ENCODE measurements around the gene CENPB. TPM values are rescaled to one million over a fixed set of nuclear protein-coding genes. Genes with fewer than 3 reads are reported as not detected.

The CENPB gene
- total and polyA plus RNA-seq, 4 donors, result 35.9 to 113 (median 79.4) TPM

DNA sequence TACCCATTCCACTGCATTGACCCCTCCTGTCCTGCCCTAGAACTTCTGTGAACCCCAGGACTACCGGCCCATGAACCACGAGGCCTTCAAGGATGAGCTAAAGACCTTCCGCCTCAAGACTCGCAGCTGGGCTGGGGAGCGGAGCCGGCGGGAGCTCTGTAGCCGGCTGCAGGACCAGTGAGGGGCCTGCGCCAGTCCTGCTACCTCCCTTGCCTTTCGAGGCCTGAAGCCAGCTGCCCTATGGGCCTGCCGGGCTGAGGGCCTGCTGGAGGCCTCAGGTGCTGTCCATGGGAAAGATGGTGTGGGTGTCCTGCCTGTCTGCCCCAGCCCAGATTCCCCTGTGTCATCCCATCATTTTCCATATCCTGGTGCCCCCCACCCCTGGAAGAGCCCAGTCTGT is 18.2 kb upstream of the CENPB start:
- 91 to 92% methylated on average over 11 of the region's 11 CpGs for WGBS, 2 donors
- Histone ChIP-seq H3K36me3 (ENCODE audit: control insufficient read depth in 4 of 4, insufficient read depth in 4 of 4, low read length in 4 of 4) (peaks cover 0 to 48% (median 34%) of the 10 kb centered on the region in 4 donors), H3K4me3 (no peak overlapping the region), H3K27me3 (ENCODE audit: control insufficient read depth in 3 of 3, insufficient read depth in 3 of 3, low read length in 2 of 3) (no peaks in the 10 kb centered on the region), H3K27ac (ENCODE audit: low read depth in 1 of 2, low read length in 1 of 2) (peak overlapping the region in 1 of 2 donors; percentile 76), H3K9me3 (ENCODE audit: control insufficient read depth in 4 of 4, insufficient read depth in 3 of 4, low read length in 3 of 4) (no peaks in the 10 kb centered on the region), H3K9ac (ENCODE audit: insufficient read depth in 1 of 2, low read length in 2 of 2) (no peak overlapping the region), H3K4me1 (ENCODE audit: control insufficient read depth in 5 of 5, insufficient read depth in 5 of 5, low read length in 5 of 5) (peaks cover 4 to 43% (median 25%) of the 10 kb centered on the region in 5 donors)
- TF ChIP-seq, protein P1, sequence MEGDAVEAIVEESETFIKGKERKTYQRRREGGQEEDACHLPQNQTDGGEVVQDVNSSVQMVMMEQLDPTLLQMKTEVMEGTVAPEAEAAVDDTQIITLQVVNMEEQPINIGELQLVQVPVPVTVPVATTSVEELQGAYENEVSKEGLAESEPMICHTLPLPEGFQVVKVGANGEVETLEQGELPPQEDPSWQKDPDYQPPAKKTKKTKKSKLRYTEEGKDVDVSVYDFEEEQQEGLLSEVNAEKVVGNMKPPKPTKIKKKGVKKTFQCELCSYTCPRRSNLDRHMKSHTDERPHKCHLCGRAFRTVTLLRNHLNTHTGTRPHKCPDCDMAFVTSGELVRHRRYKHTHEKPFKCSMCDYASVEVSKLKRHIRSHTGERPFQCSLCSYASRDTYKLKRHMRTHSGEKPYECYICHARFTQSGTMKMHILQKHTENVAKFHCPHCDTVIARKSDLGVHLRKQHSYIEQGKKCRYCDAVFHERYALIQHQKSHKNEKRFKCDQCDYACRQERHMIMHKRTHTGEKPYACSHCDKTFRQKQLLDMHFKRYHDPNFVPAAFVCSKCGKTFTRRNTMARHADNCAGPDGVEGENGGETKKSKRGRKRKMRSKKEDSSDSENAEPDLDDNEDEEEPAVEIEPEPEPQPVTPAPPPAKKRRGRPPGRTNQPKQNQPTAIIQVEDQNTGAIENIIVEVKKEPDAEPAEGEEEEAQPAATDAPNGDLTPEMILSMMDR (IDR thresholded peaks at IDR 0.05; ENCODE audit: control extremely low read depth, extremely low read depth), result no peak
- ATAC-seq (ENCODE audit: insufficient read depth, low FRiP score) (no peak), DNase-seq (no peak)

DNA sequence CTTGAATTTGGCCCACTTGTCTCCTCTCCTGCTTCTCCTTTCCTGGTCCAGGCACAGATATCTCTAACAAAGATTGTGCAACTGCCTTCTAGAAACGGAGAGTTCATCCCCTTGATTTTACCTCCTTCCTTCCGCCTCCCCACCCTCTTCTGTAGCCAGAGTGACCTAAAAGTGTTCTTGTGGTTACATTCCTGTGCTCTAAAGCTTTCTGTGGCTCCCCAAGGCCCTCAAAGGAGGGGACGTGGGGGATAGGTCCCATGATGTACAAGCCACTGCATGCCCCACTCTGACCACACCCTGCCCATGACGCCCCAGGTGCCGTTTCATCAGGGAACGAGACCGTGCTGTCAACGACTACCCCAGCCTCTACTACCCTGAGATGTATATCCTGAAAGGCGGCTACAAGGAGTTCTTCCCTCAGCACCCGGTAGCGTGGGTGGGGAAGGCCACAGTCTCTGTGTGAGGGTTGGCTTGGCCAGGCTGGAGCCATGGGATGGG is 17.8 kb upstream of the CENPB start:
- peaks cover 0 to 51% (median 35%) of the 10 kb centered on the region in 4 donors for H3K36me3 ChIP-seq (ENCODE audit: control insufficient read depth in 4 of 4, insufficient read depth in 4 of 4, low read length in 4 of 4)

DNA sequence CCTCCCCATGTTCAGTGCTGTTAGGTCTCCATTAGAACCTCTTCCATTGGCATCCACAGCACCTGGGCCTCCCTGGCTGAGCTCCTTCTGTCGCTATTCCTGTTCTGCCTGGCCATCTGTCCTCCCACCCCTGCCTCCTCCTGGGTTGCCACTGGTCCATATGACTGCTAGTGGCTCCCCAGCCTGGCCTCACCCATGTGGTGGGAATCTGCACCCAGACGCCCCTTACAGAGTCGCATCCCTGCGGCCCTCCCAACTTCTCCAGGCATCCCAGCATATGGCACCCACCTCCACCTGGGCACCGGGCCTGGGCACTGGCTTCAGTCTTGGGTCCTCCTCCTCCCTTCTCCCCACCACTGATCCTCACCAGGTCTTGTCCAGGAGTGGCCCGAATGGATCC is 17.3 kb upstream of the CENPB start:
- DNase-seq, result no peak
- 79 to 86% methylated on average over 6 of the region's 6 CpGs for WGBS, 2 donors
- TF ChIP-seq, protein P1 (IDR thresholded peaks at IDR 0.05; ENCODE audit: control extremely low read depth, extremely low read depth), result no peak
- Histone ChIP-seq H3K9ac (ENCODE audit: insufficient read depth in 1 of 2, low read length in 2 of 2) (no peak overlapping the region), H3K27me3 (ENCODE audit: control insufficient read depth in 3 of 3, insufficient read depth in 3 of 3, low read length in 2 of 3) (no peaks in the 10 kb centered on the region), H3K4me3 (no peak overlapping the region), H3K4me1 (ENCODE audit: control insufficient read depth in 5 of 5, insufficient read depth in 5 of 5, low read length in 5 of 5) (peaks cover 4 to 51% (median 26%) of the 10 kb centered on the region in 5 donors), H3K36me3 (ENCODE audit: control insufficient read depth in 4 of 4, insufficient read depth in 4 of 4, low read length in 4 of 4) (peaks cover 0 to 52% (median 35%) of the 10 kb centered on the region in 4 donors), H3K27ac (ENCODE audit: low read depth in 1 of 2, low read length in 1 of 2) (peak overlapping the region in 1 of 2 donors; percentile 33), H3K9me3 (ENCODE audit: control insufficient read depth in 4 of 4, insufficient read depth in 3 of 4, low read length in 3 of 4) (no peaks in the 10 kb centered on the region)
- no peak for ATAC-seq (ENCODE audit: insufficient read depth, low FRiP score)

More for the DNA sequence above, 17.8 kb upstream of the CENPB start:
- Histone ChIP-seq H3K4me3 (no peak overlapping the region), H3K27me3 (ENCODE audit: control insufficient read depth in 3 of 3, insufficient read depth in 3 of 3, low read length in 2 of 3) (no peaks in the 10 kb centered on the region), H3K9ac (ENCODE audit: insufficient read depth in 1 of 2, low read length in 2 of 2) (no peak overlapping the region), H3K9me3 (ENCODE audit: control insufficient read depth in 4 of 4, insufficient read depth in 3 of 4, low read length in 3 of 4) (no peaks in the 10 kb centered on the region), H3K27ac (ENCODE audit: low read depth in 1 of 2, low read length in 1 of 2) (peak overlapping the region in 1 of 2 donors; percentile 76), H3K4me1 (ENCODE audit: control insufficient read depth in 5 of 5, insufficient read depth in 5 of 5, low read length in 5 of 5) (peaks cover 4 to 46% (median 25%) of the 10 kb centered on the region in 5 donors)
- DNase-seq (no peak), ATAC-seq (ENCODE audit: insufficient read depth, low FRiP score) (no peak)
- 60 to 61% methylated on average over 11 of the region's 11 CpGs for WGBS, 2 donors
- TF ChIP-seq, protein P1 (IDR thresholded peaks at IDR 0.05; ENCODE audit: control extremely low read depth, extremely low read depth), result no peak

DNA sequence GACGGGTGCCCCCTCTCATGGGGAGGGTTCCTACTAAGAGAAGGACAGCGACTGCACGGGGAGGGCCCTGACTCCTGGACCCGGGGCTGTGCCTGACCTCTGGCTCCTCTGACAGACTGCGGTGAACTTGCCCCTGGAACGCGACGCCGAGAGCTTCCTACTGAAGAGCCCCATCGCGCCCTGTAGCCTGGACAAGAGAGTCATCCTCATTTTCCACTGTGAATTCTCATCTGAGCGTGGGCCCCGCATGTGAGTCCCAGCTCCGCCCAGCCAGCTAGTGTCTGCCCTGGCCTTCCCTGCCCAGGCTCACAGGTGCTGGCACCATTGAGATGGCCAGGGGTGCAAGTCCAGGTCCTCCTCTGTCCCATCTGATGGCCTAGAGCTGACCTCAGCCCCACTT is 16.7 kb upstream of the CENPB start:
- H3K4me3 ChIP-seq, result no peak overlapping the region
- H3K36me3 ChIP-seq (ENCODE audit: control insufficient read depth in 4 of 4, insufficient read depth in 4 of 4, low read length in 4 of 4), result peaks cover 0 to 55% (median 35%) of the 10 kb centered on the region in 4 donors
- peak overlapping the region in 1 of 2 donors; percentile 33 for H3K27ac ChIP-seq (ENCODE audit: low read depth in 1 of 2, low read length in 1 of 2)
- DNase-seq (no peak), ATAC-seq (ENCODE audit: insufficient read depth, low FRiP score) (no peak)
- H3K9ac ChIP-seq (ENCODE audit: insufficient read depth in 1 of 2, low read length in 2 of 2), result no peak overlapping the region
- H3K9me3 ChIP-seq (ENCODE audit: control insufficient read depth in 4 of 4, insufficient read depth in 3 of 4, low read length in 3 of 4), result no peaks in the 10 kb centered on the region
- TF ChIP-seq, protein P1 (IDR thresholded peaks at IDR 0.05; ENCODE audit: control extremely low read depth, extremely low read depth), result no peak
- H3K4me1 ChIP-seq (ENCODE audit: control insufficient read depth in 5 of 5, insufficient read depth in 5 of 5, low read length in 5 of 5), result peaks cover 4 to 55% (median 26%) of the 10 kb centered on the region in 5 donors
- no peaks in the 10 kb centered on the region for H3K27me3 ChIP-seq (ENCODE audit: control insufficient read depth in 3 of 3, insufficient read depth in 3 of 3, low read length in 2 of 3)
- 90 to 94% methylated on average over 13 to 14 of the region's 14 CpGs for WGBS, 2 donors

All from lung (tissue), 12 donors.